Stimulated activated CD8-positive, alpha-beta memory T cell treated with anti-CD3 and anti-CD28 coated beads, Interleukin-15, amount 100 ng/mL, for 48 hours (primary cell): ENCODE results near the gene PLSCR3.
"Not testable (repeated sequence)": the region's sequence is repeated elsewhere in the genome, so short reads cannot be mapped to it uniquely, and the experiment has no call there.

Source experiments
- DNase-seq, 2 donors: peaks; one replicate each; pipeline ENCODE4 v3.0.0-alpha.2; 2020; ENCODE audit warnings: low read depth in 2 of 2

Gene PLSCR3

DNA sequence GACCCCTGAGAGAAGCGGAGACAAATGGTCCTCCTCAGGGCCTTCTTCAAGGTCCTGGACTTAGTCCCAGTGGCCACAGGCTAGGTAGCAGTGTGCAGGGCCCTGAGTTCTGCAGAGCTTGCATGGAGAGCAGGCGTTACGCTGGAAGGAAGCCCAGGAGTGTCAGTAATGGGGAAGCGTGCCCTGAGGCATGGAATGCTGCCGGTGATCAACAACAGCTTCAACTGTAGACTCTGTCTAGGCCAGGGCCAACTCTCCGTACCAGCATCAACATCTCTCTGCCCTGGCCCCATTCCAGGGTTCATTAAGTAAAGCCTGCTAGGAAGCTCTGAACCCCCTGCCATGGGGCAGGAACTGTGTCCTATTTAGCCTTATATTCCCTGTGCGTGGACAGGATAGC lies 14.0 kb downstream of the PLSCR3 start:
- no peak for DNase-seq

- no peak for DNase-seq
Measured at GRCh38 chr17:7379134-7379533, 15.2 kb downstream of the PLSCR3 start.

- no peak for DNase-seq
Measured at GRCh38 chr17:7374353-7374752, 20.0 kb downstream of the PLSCR3 start.

DNA sequence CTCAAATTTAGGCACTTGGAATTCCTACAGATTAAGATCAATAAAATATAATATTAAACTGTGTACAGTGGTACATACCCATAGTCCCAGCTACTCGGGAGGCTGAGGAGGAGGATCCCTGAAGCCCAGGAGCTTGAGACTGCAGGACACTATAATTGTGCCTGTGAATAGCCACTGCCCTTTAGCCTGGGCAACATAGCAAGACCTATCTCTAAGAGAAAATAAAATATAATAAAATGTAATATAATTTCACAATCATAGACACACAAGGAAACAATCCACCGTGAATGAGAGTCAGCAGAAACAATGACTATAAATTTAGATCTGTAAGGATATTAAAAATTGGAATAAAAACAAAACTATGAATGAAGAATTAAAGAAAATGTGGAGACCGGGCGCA lies 23.5 kb downstream of the PLSCR3 start:
- no peak for DNase-seq

DNA sequence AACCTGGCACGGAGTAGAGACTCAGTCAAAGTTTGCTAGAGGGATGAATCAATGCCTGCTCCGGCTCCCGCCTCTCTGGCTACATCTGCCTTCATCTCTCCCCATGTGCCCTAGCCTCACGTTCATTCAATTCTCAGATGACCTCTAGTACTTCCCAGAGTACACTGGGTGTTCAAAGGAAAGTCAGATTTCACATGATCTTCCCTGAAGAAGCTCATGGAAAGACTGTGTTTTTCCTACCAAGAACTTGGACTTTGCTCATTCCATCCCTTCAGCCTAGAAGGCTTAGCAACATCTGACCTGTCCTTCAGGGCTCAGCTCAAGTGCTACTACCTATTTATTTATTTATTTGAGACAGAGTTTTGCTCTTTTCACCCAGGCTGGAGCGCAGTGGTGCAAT lies 24.5 kb downstream of the PLSCR3 start:
- DNase-seq = no peak

DNA sequence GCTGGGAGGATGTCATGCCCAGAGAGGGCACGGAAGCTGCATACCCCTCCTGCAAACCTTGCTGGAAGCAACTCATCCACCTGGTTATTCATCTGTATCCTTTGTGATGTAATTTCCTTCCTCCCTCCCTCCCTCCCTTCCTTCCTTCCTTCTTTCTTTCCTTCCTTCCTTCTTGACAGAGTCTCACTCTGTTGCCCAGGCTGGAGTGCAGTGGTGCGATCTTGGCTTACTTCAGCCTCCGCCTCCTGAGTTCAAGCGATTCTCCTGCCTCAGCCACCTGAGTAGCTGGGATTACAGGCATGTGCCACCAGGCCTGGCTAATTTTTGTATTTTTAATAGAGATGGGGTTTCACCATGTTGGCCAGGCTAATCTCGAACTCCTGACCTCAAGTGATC lies 25.7 kb downstream of the PLSCR3 start:
- DNase-seq = not testable (repeated sequence)

GRCh38 chr17:7367918-7368598 lies 26.3 kb downstream of the PLSCR3 start:
- no peak for DNase-seq

DNA sequence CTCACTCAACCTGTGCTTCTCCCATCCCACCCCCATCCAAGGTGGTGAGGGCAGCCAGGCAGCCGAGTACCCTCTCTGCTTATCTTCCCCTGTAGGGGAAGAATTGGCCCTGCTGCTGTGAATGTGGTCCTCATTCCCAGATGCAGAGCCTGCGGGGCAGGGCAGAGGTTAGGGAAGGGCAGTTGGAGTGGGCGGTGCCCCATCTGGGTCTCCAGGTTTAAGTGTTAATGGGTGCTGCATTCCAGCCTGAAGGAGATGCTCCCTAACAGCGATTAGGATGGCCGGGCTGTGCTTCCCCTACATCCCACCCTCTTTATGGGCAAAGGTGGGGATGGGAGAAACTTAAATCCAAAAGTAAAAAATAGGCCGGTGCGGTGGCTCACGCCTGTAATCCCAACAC lies 27.2 kb downstream of the PLSCR3 start:
- no peak for DNase-seq

DNA sequence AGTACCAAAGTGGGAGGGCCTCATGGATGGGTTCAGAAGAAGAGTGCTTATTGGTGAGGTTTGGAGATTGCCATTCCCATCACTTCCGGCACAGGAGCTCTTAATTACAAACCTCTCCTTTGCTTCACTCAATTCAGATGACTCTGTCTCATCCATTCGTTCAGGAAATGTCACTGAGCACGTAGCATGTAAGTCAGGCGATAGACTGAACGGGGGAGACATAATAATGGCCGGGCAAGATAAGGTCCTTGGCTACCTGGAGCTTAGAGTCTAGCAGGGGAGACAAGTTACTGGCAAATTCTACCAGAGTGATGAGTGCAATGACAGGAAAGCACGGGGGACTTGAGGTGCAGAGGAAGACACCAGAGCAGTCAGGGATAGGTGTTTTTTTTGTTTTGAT lies 28.4 kb downstream of the PLSCR3 start:
- DNase-seq = not testable (repeated sequence)

GRCh38 chr17:7363311-7363710 lies 31.0 kb downstream of the PLSCR3 start:
- DNase-seq = no peak

GRCh38 chr17:7361906-7362305 lies 32.4 kb downstream of the PLSCR3 start:
- no peak for DNase-seq

- no peak for DNase-seq
Measured at GRCh38 chr17:7357381-7357780, 36.9 kb downstream of the PLSCR3 start.

DNA sequence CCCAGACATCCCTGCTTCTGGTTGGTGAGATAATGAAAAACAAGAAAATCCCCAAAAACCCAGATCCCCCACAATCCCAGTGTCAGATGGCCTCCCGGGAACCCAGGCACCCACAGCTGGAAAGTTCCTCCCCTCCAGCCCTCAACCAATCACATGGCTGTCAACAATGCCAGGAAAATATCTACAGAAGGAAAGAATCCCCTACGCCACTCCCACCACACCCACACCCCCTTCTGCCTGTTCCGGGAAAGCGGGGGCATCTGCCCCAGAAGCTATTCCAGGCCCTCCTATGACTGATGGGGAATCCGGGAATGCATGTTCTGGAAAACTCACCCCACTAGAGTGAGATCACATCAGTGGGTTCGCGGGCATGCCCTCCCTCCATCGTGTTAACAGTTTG lies 37.6 kb downstream of the PLSCR3 start:
- DNase-seq = no peak

GRCh38 chr17:7356072-7356549 lies 38.2 kb downstream of the PLSCR3 start:
- peak; percentile 77 to 79 for DNase-seq

GRCh38 chr17:7355573-7355972 lies 38.8 kb downstream of the PLSCR3 start:
- DNase-seq = no peak

DNA sequence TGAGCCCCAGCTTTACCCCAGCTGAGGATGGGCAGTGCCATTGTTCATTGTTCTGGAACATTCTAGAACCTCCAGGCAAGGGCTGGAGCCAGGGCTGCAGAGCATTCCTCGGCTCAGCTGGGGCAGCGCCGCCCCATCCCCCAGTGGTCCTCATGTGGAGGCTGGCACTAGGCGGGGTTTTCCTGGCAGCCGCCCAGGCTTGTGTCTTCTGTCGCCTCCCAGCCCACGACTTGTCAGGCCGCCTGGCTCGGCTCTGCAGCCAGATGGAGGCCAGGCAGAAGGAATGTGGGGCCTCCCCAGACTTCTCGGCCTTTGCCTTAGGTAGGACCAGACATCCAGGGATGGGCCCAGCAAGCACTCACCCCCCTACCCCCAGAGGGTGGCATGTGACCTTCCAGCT lies 39.3 kb downstream of the PLSCR3 start, which contains the start of gene TMEM95:
Gene TMEM95, plus strand, starts transcription at position 104 of the 400 bp plus-strand sequence. Its CDS starts 49 bp downstream, at position 153.
- no peak for DNase-seq

GRCh38 chr17:7354262-7354843 lies 40.0 kb downstream of the PLSCR3 start:
- no peak for DNase-seq

DNA sequence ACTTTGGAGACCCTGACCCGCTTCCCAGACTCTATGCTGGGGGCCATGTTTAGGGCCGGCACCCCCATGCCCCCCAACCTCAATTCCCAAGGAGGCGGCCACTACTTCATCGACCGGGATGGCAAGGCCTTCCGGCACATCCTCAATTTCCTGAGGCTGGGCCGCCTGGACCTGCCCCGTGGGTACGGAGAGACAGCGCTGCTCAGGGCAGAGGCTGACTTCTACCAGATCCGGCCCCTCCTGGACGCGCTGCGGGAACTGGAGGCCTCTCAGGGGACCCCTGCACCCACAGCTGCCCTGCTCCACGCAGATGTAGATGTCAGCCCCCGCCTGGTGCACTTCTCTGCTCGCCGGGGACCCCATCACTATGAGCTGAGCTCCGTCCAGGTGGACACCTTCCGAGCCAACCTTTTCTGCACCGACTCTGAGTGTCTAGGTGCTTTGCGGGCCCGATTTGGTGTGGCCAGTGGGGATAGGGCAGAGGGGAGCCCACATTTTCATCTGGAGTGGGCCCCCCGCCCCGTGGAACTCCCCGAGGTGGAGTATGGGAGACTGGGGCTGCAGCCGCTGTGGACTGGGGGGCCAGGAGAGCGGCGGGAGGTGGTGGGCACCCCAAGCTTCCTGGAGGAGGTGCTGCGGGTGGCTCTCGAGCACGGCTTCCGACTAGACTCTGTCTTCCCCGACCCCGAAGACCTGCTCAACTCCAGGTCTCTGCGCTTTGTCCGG lies 41.3 kb downstream of the PLSCR3 start:
- no peak for DNase-seq

- DNase-seq = no peak
Measured at GRCh38 chr17:7352503-7352889, 41.8 kb downstream of the PLSCR3 start.

- peak; percentile 76 to 84 for DNase-seq
Measured at GRCh38 chr17:7351665-7352502, 42.4 kb downstream of the PLSCR3 start, which contains the start of gene KCTD11. KCTD11 (plus strand) TSS chr17:7352162.

GRCh38 chr17:7348478-7349242 lies 45.7 kb downstream of the PLSCR3 start:
- DNase-seq = no peak
